Amygdala (tissue), 56 donors: ENCODE data around the gene GPR158.

Experiments
- DNase-seq, 56 donors: peaks; one replicate each; lab custom pipeline; 2025; lab: John Stamatoyannopoulos, UW

Gene GPR158

GRCh38 chr10:25182636-25183035, 7.8 kb downstream of the GPR158 start:
- DNase-seq, result no peak

DNA sequence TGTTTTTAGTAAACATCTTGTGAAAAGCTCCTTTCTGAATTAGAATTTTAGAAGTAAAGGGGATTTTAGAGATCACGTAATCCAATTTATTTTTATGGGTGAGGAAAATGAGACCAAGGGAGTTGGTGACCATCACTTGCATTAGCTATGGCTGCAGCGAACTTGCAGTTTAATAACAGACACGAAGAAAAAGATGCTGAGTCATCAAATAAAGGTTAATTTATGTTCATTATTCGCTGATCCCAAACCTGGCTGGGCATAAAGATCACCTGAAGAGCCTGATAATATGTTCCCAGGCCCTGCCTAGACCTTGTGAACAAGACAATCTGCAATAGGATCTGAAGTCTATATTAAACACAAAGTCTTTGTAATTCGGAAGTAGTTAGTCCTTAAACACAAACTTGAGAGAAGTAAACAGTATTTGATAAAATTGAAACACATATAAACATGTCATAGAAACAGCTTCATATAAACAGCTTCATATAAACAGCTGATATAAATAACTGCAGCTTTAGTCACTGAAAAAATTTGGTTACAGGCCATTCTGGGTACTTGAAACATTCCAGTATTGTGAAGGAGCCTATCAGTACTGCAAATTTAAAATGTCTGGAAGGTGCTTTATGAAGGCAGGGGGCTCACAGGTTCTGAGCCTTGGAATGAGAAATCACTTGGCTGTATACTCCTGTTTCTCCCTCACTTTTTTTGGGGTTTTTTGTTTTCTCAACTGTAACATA, 16.5 kb downstream of the GPR158 start:
- no peak for DNase-seq

DNA sequence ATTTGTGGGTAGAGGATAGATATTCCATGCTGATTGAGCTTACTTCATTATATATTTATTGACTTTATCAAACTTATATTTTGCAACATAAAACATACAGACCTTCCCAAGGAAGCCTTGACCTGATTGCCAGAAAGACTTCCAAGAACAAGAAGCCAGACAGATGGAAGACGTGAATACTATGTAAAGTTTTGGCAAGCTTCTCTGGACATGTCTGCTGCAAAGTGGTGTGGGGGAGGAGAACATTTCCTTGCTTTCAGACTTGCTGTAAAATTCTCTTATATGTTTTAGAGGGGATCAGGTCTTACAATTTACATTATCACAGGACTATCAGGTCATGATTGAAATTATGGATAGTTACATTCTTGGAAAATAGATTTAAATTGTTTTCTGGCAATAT, 23.4 kb downstream of the GPR158 start:
- DNase-seq, result no peak

DNA sequence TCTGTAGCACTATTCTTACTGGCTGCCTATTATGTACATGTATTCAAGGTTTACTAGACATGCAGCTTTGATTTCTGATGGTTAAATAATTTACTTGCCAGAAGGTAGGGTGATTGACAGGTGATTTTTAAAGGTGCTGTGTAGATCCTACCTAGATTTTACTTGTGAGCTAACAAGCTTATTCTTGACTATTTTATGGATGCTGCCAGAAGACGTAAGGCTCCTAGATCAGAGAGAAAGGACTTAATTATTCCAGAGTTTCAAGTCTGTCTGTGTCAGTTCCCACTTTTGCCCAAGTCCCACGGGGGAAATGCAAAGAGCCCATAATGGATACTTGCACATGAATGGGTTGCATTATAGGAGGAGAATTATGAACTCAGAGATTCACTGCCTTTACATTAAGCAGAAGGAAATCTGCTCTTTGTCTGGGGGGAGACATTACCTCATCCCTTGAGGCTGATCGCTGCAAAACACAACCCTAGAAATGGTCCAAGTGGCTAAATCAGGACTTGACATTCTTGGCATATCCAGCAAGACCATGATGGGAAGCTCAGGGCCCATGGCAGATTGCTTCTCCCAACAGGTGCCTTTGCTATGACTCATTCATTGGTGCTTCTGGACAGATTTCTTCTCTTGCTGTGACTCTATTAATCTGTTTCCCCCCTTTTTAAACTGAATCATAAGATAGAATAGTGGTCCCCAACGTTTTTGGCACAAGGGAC, 32.1 kb downstream of the GPR158 start:
- no peak for DNase-seq

DNA sequence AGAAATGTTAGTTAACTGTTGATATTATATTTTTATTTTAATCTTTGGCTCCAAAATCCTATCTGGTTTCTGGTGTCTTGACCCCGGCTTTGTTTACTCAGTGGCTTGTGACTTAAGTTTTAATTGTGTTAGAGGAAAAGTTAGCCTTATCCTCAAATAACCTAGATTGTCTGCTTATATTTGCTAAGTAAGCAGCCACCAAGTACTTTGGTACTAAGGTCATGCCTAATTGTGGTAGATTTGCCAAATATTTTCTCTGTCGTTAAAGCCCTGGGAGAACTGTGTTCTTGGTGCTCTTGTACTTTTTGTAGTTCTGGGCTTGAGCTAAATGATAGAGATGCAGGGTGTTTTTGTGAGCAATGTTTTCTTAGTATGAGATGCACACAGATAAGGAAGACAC, 34.8 kb downstream of the GPR158 start:
- DNase-seq, result no peak

DNA sequence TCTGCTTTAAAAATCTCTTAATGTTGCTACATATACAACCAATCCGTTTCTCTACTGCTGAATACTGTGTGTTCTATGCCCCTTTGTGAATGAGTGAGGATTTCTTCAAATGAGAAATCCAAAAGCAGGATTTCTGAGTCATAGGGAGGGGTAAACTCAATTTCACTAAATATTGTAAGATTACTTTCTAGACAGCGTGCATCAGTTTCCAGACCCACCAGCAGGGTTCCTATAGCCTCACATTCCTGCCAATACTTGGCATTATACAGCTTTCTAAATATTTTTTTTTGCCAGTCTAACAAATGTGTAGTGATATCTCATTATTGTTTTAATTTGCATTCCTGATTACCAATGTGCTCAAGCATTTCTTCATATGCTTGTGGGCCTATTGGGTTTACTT, 35.5 kb downstream of the GPR158 start:
- DNase-seq, result no peak

GRCh38 chr10:25220156-25220555, 45.4 kb downstream of the GPR158 start:
- no peak for DNase-seq

DNA sequence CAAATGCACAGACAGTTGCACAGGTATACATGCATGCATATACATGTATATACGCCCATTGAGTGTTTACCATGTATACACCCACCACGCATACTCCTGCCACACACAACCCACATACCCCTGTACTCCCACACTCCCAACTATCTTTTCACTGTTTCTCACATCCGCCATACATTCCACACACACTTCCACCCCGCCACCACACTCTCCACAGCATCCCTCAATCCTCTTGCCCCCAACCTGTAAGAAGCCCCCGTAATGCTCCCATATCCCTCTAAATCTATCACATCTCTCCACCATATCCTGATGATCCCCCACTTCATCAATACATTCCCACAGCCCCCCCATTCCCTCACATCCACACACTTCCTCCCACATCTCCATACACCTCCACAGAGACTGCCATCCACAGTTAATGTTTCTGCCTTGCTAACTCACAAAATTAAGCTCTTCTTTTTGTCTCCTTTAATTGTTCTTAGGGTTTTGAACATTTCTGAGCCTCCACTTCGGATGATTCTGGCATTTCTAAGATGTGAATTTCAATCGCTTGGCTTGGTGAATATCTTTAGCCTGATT, 47.4 kb downstream of the GPR158 start:
- DNase-seq, result no peak

- DNase-seq, result peak in 31 of 56 donors; percentile 1 to 52 (median 13)
Measured at GRCh38 chr10:25226775-25227682, 52.2 kb downstream of the GPR158 start.

DNA sequence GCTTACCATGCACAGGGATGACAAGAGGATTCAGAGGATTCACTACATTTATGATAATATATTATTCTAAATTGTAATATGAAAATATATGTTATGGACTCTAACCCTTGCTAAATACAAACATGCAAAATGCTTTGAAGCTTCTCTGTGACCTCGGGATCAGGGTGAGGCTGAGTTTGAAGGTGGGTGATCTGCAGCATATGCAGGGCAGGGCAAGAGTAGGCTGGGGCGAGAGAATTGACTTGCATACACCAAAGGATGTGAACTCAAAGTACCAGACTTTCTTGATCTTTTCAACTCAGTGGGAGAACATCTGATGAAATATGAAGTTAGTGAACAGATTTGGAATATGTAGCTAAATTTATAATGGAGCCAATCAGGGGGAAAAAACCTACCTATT, 57.0 kb downstream of the GPR158 start:
- DNase-seq, result no peak

DNA sequence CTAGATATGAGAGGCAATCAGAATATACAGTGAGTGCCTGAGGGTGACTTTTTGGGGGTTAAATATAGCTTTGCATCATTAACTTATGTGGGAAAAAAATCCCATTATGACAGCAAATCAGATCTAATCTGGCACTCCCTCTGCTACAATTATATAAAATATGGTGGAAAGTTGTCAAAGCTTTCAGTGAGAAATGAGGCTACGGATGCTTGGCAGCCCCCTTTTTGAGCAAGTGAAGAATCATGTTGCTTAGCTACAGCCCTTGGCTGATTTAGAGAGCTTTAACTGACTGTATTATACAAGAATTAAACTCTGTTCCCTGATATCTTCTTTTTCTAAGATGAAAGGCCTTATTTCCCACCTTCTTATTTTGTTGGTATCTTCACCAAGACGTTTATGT, 57.4 kb downstream of the GPR158 start:
- DNase-seq, result no peak

- no peak for DNase-seq
Measured at GRCh38 chr10:25245165-25245564, 70.4 kb downstream of the GPR158 start.

DNA sequence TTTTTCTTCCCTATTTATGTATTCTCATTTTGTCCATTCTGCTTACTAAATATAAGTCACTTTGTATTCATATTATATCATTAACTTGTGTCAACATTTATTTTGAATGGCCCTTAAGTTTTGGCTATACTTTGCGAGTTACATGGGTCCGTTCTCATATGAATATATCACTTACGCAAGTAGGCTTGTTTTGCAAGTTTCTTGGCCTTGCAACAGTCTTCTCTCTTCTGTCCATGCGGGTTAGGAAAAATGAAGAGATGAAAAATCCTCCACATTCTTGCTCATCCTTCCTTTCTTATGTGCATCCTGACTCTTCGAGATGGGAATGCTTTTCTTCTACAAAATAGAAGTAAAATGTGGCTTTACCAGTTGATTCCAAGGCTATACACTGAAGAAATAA, 82.8 kb downstream of the GPR158 start:
- no peak for DNase-seq

GRCh38 chr10:25261110-25261509, 86.3 kb downstream of the GPR158 start:
- no peak for DNase-seq

DNA sequence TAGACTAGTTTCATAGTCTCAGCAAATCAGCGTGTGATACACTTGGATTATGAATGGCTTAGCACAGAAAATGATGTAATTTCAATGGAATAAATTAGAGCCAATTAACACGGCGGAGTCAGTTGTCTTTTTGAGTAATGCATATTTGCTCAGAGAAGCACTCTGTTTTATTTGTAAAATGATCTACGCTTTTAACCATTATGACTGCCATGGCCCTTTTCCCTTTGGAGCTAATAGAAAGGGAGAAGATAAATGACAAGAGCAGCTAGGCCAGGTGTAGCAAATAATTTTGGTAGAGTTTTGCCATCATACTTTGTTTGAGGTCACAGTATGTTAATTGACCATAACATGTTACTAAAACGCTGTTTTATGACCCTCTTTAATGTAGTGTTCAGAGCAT, 86.8 kb downstream of the GPR158 start:
- DNase-seq, result no peak

DNA sequence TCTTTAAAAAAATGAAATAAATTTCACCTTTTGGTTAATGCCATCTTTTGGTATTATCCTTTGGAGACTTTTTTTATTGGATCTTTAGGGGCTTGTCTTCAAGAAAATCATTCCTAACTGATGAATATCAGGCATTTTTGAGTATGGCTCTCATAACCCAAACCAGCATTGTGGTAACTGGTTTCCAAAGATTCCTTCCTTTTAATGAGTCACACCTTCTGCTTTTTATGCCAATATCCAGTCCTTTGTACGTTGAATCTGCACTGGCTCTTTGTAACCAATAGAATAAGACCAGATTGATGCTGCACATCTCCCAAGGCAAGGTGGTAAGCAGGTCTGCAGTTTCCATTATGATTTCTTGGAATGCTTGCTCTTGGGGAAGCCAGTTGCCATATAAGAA, 89.1 kb downstream of the GPR158 start:
- no peak for DNase-seq

GRCh38 chr10:25278180-25278579, 103.4 kb downstream of the GPR158 start:
- no peak for DNase-seq

- no peak for DNase-seq
Measured at GRCh38 chr10:25280076-25280475, 105.3 kb downstream of the GPR158 start.

GRCh38 chr10:25280573-25280972, 105.8 kb downstream of the GPR158 start:
- no peak for DNase-seq

GRCh38 chr10:25285809-25286208, 111.0 kb downstream of the GPR158 start:
- no peak for DNase-seq

- no peak for DNase-seq
Measured at GRCh38 chr10:25288181-25288580, 113.4 kb downstream of the GPR158 start.
